Esophagus mucosa (tissue), 1 donor: Measurements from ENCODE around the gene ACIN1. TPM values are rescaled to one million over a fixed set of nuclear protein-coding genes. Genes with fewer than 3 reads are reported as not detected.

Experiments
- ATAC-seq: fragments of 200-7000 bp; cut with Tn5 transposase; one replicate; pipeline ENCODE4 v1.9.1; 2020
- total RNA-seq: library from RNA; stranded (reverse); gene quantifications from one replicate; pipeline ENCODE4 v1.2.4, GENCODE V29; 2023
- donor health status: DM: yes; HTN: yes; CAD: no.

Gene ACIN1
- total RNA-seq, 1 donor from 2014 or later = 82.5 TPM

GRCh38 chr14:23104070-23104590 is 9.2 kb upstream of the ACIN1 start:
- ATAC-seq = no peak

DNA sequence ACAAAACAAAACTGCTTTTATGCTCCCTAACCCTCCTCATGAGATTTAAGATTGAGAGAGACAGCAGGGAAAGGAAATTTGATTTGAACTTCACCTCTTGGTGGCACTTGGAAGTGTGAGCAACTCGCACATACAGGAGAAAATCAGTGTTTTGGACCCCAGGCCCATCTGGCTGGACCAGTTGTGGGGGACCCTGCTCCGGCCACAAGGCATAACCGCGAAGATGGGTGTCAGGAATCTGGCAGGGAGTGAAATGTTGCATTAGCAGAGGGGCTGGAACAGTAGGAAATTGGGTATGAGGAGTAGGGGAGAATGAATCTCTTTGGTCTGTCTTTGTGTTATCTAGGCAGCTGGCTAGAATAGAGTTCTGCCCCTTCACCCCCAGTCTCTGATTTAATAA is 8.6 kb upstream of the ACIN1 start:
- no peak for ATAC-seq

- no peak for ATAC-seq
These were observed 7.9 kb upstream of the ACIN1 start for GRCh38 chr14:23102801-23103200.

- no peak for ATAC-seq
These were observed 7.2 kb upstream of the ACIN1 start for GRCh38 chr14:23101986-23102625.

DNA sequence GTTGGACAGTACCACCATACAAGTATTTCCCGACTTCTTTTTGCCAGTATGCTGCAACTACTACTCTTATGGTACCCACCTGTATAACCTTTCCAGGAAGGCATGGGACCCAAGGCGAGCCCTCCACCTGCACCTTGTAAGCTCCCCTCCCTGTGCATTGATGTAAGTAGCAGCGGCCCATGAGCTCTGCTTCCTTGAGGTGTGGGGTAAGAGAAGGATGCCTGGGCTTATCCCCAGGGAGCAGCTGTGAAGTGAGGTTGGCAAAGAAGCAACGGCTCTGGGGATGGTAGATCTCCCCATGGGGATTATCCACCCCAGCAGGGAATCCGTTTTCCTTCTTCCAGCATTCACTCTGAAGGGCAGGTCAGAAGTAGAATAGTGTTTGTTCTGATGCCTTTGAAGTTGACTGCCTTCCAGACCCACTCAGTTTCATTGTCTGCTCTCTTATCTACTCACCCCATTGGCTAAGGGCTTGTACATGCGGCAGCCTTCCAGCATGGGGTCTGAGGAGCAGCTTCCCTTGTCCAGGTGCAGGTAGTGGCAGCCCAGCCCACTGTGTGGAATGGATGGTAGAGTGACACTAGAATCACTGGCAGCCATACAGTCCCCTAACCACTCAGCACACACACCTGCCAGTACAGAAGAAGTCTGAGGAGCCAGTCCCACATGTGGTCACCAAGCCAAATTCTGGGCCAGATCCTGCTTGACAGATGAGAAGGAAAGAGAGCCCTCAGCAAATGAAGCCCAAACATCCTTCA is 6.5 kb upstream of the ACIN1 start:
- ATAC-seq = peak; percentile 29

GRCh38 chr14:23099212-23099861 is 4.4 kb upstream of the ACIN1 start:
- ATAC-seq = no peak

DNA sequence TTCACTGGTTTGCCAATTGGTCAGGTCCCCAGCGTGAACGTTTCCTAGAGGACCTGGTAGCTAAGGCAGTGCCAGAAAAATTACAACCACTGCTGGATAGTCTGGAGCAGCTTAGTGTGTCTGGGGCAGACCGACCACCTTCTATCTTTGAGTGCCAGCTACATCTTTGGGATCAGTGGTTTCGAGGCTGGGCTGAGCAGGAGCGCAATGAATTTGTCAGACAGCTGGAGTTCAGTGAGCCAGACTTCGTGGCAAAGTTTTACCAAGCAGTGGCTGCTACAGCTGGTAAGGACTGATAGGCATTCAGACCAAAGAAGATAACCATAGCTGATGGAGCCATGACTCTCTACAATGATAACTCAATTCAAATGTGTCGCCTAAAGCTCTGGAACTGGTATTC is 2.9 kb upstream of the ACIN1 start:
- no peak for ATAC-seq

DNA sequence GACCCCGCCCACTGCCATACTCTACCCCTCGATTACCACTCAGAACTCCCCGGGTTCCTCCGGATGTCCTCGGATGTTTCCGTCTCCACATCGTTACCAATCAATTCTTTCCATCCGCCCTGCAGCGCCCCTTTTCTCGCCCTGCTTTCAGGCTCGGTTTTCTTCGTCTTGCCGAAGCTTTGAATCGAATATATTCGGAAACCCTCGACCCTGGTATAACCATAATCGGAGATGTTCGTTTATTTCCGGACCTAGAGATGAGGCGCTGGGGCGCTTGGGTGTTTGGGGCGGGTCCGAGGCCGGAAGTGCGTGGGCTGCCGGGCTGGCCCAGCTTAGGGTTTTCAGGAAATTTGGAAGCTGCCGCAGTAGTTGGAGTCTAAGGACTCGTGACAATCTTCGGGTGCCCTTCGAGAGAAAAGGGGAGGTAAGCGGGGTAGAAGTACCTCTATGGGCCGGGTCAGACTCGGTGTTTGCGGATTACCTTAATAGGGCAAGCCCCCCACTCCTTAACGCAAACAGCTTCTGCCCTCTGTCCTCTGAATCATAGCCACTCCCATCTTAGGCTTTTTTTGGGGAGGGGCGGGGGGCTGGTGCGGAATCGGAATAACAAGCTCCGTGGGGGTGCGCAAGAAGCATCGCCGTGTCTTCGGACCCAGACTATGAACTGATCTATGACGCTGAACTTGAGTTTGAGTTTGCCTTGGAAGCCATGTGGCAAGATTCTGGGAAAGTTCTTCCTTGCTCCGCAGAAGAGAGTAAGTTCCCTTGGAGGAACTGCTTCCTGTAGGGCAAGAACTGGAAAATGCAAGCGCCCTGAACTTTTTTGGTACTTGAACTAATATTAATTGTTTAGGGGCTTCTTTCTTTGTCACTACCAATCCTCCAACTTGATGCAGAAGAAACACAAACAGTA is 516 bp upstream of the ACIN1 start, which contains the start of gene C14orf119:
Gene C14orf119, plus strand, starts transcription at position 310 of the 913 bp plus-strand sequence. CDS start 2,154 bp downstream, outside the sequence.
- peak; percentile 97 for ATAC-seq

GRCh38 chr14:23093991-23094665 is 808 bp downstream of the ACIN1 start:
- ATAC-seq = no peak

- no peak for ATAC-seq
These were observed 1.4 kb downstream of the ACIN1 start for GRCh38 chr14:23093526-23093925.

GRCh38 chr14:23093104-23093503 is 1.8 kb downstream of the ACIN1 start:
- ATAC-seq = no peak

DNA sequence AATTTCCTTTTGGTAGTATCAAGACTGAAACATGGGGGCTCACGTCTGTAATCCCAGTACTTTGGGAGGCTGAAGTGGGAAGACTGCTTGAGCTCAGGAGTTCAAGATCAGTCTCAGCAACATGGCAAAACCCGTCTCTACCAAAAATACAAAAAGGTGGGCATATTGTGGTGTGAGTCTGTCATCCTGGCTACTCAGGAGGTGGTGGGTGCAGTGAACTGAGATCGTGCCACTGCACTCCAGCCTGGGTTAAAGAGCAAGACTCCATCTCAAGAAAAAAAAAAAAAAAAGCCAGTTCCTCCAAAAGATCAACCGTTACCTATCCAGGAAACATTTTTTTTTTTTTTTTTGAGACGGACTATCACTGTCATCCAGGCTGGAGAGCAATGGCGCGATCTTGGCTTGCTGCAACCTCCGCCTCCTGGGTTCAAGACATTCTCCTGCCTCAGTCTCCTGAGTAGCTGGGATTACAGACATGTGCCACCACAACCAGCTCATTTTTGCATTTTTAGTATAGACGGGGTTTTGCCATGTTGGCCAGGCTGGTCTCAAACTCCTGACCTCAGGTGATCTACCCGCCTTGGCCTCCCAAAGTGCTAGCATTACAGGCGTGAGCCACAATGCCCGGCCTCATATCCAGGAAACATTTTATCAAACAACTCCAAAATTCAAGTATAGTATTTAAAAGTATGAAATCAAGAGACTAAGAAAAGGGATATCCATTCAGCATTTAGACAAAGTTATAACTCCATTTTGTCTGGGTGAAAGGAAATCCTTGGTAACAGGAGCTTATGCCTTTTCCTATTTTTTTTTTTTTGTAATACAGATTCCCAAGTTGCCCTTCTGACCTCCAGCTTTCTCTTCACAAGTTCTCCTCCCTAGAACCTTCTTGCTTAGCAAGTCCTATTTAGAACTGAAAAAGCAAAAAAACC is 3.4 kb downstream of the ACIN1 start:
- ATAC-seq = no peak

- ATAC-seq = no peak
These were observed 4.7 kb downstream of the ACIN1 start for GRCh38 chr14:23090254-23090636.

GRCh38 chr14:23089498-23090253 is 5.3 kb downstream of the ACIN1 start:
- no peak for ATAC-seq

DNA sequence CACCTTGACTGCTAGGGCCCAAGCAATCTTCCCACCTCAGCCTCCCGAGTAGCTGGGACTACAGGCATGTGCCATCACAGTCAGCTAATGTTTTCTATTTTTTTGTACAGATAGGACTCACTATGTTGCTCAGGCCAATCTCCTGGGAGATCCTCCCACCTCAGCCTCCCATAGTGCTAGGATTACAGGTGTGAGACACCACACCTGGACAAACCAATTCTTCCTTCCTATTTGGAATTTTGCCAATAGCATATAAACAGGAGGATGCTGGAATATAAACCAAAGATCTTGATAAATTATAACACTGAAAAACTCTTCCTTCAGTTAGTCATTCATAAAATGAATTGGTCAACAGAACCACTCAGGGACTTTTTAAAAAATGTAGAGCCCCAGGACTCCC is 8.4 kb downstream of the ACIN1 start:
- ATAC-seq = no peak

GRCh38 chr14:23085458-23085857 is 9.5 kb downstream of the ACIN1 start:
- no peak for ATAC-seq

- ATAC-seq = no peak
These were observed 14.5 kb downstream of the ACIN1 start for GRCh38 chr14:23080474-23080873.

DNA sequence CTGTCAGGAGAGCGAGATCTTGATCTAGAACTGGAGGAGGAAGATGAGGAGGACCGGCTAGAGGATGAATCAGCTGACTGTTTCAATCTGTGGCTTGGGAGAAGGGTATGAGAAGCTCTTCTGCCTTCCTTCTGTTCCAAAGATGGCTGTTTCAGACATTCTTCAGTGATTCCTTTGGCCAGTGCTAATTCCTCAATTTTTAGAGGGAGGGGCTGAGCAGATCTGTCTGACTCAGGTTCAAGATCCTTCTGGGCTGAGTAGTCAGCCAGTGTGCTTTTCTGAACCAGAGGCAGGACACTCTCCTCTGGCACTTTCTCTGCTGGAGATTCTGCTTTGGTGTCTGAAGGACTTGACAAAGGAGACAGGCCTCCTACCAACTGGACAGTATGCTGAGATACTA is 15.2 kb downstream of the ACIN1 start:
- no peak for ATAC-seq

DNA sequence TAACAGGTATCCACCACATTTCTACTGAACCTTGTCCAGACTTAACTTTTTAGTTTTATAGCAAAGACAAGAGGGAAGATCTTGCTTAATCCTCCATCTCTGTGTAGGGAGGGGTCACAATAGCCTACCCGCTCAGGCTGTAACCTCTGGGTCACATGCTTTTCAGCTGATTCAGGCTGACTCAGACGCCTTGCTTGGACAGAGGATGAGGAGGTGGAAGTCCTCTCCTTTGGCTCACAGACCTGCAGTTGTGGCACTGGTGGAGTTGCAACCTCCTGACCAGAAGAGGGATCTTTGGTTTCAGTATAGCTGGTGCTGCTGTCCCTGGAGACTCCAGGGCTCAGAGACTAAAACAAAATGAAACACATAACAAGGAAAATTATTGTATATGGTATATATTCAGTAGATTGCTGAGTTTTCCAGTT is 16.2 kb downstream of the ACIN1 start:
- peak; percentile 97 for ATAC-seq

DNA sequence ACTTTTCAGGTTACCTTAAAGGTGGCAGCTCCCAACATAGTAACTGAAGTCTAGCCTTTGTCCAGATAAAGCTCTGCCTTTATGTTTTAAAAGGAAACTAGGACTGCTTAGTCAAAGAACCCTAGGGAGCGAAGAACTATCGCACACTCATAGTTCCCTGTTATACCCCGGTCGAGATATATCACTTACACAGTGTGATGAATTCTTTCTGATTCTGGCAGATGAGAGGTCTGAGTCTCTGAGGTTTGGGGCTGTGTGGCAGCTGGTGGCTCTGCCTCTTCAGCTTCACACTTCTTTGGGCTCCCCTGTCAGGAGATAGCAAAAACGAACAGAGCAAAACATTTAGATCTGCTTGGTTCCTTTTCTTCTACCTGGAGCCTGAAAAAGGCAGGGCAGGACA is 17.0 kb downstream of the ACIN1 start:
- ATAC-seq = no peak
